ENCODE results near the gene SMARCA4.

The SMARCA4 gene

DNA sequence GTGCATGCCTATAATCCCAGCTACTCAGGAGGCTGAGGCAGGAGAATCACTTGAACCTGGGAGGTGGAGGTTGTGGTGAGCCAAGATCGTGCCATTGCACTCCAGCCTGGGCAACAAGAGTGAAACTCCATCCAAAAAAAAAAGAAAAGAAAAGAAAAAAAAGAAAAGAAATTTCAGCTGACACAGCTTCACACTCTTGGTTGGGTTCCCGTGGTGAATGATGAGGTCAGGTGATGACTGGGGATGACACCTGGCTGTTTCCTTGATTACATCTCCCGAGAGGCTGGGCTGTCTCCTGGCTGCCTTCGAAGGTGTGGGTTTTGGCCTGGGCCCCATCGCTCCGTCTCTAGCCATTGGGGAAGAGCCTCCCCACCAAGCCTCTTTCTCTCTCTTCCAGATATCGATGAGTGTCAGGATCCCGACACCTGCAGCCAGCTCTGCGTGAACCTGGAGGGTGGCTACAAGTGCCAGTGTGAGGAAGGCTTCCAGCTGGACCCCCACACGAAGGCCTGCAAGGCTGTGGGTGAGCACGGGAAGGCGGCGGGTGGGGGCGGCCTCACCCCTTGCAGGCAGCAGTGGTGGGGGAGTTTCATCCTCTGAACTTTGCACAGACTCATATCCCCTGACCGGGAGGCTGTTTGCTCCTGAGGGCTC, 150.4 kb downstream of the SMARCA4 start:
- Histone ChIP-seq H3K79me2 (ENCODE audit: insufficient read depth, low read length) (peaks cover 4% of the 10 kb centered on the region; the same call in 1 of the 2 replicates), H3F3A (ENCODE audit: low read depth) (no peaks in the 10 kb centered on the region)

DNA sequence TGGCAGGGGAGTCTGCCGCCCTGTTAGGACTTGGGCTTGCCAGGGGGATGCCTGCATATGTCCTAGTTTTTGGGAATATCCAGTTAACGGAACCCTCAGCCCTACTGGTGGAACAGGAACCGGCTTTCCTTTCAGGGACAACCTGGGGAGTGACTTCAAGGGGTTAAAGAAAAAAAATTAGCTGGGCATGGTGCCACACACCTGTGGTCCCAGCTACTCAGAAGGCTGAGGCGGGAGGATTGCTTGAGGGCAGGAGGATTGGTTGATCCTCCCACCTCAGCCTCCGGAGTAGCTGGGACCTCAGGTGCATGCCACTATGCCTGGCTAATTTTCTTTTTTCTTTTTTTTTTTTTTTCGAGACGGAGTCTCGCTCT, 150.9 kb downstream of the SMARCA4 start:
- Histone ChIP-seq H3K36me3 (ENCODE audit: insufficient read depth, low read length) (peaks cover 97% of the 10 kb centered on the region; the same call in 1 of the 2 replicates), H3F3A (ENCODE audit: low read depth) (no peaks in the 10 kb centered on the region)

More for the DNA sequence above, 150.4 kb downstream of the SMARCA4 start:
- H2AFZ ChIP-seq (ENCODE audit: low read length): no peak overlapping the region
- H3K36me3 ChIP-seq (ENCODE audit: insufficient read depth, low read length): peaks cover 97% of the 10 kb centered on the region; the same call in 1 of the 2 replicates
- H3K4me1 ChIP-seq (ENCODE audit: insufficient read depth, low read length, poor library complexity, severe bottlenecking): no peaks in the 10 kb centered on the region
- H3K27me3 ChIP-seq (ENCODE audit: insufficient read depth, low read length, poor library complexity, severe bottlenecking): no peaks in the 10 kb centered on the region
- no peak overlapping the region for H3K4me2 ChIP-seq (ENCODE audit: low read depth, low read length, poor library complexity, severe bottlenecking)
- no peak overlapping the region for H3K9ac ChIP-seq (ENCODE audit: low read depth, low read length, poor library complexity, severe bottlenecking)
- H3K4me3 ChIP-seq (ENCODE audit: low read length, poor library complexity, severe bottlenecking): no peak overlapping the region
- TF ChIP-seq, protein P1, sequence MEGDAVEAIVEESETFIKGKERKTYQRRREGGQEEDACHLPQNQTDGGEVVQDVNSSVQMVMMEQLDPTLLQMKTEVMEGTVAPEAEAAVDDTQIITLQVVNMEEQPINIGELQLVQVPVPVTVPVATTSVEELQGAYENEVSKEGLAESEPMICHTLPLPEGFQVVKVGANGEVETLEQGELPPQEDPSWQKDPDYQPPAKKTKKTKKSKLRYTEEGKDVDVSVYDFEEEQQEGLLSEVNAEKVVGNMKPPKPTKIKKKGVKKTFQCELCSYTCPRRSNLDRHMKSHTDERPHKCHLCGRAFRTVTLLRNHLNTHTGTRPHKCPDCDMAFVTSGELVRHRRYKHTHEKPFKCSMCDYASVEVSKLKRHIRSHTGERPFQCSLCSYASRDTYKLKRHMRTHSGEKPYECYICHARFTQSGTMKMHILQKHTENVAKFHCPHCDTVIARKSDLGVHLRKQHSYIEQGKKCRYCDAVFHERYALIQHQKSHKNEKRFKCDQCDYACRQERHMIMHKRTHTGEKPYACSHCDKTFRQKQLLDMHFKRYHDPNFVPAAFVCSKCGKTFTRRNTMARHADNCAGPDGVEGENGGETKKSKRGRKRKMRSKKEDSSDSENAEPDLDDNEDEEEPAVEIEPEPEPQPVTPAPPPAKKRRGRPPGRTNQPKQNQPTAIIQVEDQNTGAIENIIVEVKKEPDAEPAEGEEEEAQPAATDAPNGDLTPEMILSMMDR (conservative IDR thresholded peaks at IDR 0.05; ENCODE audit: low read length): no peak
- H4K20me1 ChIP-seq (ENCODE audit: insufficient read depth, low read length, poor library complexity, severe bottlenecking): peaks cover 41% of the 10 kb centered on the region
- H3K9me2 ChIP-seq (replicated peaks; ENCODE audit: low read depth, low read length): no peaks in the 10 kb centered on the region
- no peaks in the 10 kb centered on the region for H3K9me3 ChIP-seq (ENCODE audit: insufficient read depth, low read depth, low read length)

More for the DNA sequence above, 150.9 kb downstream of the SMARCA4 start:
- Histone ChIP-seq H2AFZ (ENCODE audit: low read length) (no peak overlapping the region), H3K4me1 (ENCODE audit: insufficient read depth, low read length, poor library complexity, severe bottlenecking) (no peaks in the 10 kb centered on the region), H3K9me2 (replicated peaks; ENCODE audit: low read depth, low read length) (no peaks in the 10 kb centered on the region), H3K9ac (ENCODE audit: low read depth, low read length, poor library complexity, severe bottlenecking) (no peak overlapping the region), H3K9me3 (ENCODE audit: insufficient read depth, low read depth, low read length) (no peaks in the 10 kb centered on the region), H3K27me3 (ENCODE audit: insufficient read depth, low read length, poor library complexity, severe bottlenecking) (no peaks in the 10 kb centered on the region), H3K4me3 (ENCODE audit: low read length, poor library complexity, severe bottlenecking) (no peak overlapping the region), H4K20me1 (ENCODE audit: insufficient read depth, low read length, poor library complexity, severe bottlenecking) (peaks cover 41% of the 10 kb centered on the region), H3K79me2 (ENCODE audit: insufficient read depth, low read length) (peaks cover 3% of the 10 kb centered on the region; the same call in 1 of the 2 replicates), H3K4me2 (ENCODE audit: low read depth, low read length, poor library complexity, severe bottlenecking) (no peak overlapping the region)
- TF ChIP-seq, protein P1 (conservative IDR thresholded peaks at IDR 0.05; ENCODE audit: low read length): no peak
- no peak for TF ChIP-seq EZH2phosphoT487 (IDR thresholded peaks at IDR 0.05; ENCODE audit: borderline replicate concordance)

Data from Loucy (cell line).